Astrocyte (in vitro differentiated cells and primary cell): ENCODE results near the gene RSPH4A.

Experiments used
- CTCF ChIP-seq: IDR thresholded peaks from 2 replicates; pipeline ENCODE4 v1.5.1; 2011; ENCODE audit warnings: low read depth, mild to moderate bottlenecking, inconsistent platforms, low read length, moderate library complexity; ENCODE audit not compliant: insufficient read depth
- EZH2 ChIP-seq: IDR thresholded peaks from 2 replicates; pipeline ENCODE4 v1.6.1; 2012; ENCODE audit warnings: mild to moderate bottlenecking, low read length, inconsistent platforms; ENCODE audit not compliant: insufficient read depth

GRCh38 chr6:116578335-116578734 lies 37.9 kb upstream of the RSPH4A start:
- TF ChIP-seq CTCF (no peak), EZH2 (no peak)
